SKM-1 (cell line): ENCODE measurements around the gene ILF3.

Source experiments
- DNase-seq: peaks from one replicate; lab custom pipeline; 2025; ENCODE audit not compliant: unreplicated experiment; lab: John Stamatoyannopoulos, UW

The ILF3 gene

GRCh38 chr19:10653732-10654609, at the start of gene ILF3:
ILF3 (plus strand) TSS chr19:10654346; CDS start chr19:10670606, 16,260 bp downstream.
- DNase-seq, result peak; percentile 99

GRCh38 chr19:10604460-10604980, 49.6 kb upstream of the ILF3 start:
- DNase-seq, result no peak

GRCh38 chr19:10611907-10612306, 42.2 kb upstream of the ILF3 start:
- no peak for DNase-seq

- no peak for DNase-seq
Observed at GRCh38 chr19:10612499-10613119, 41.5 kb upstream of the ILF3 start.

GRCh38 chr19:10615429-10616023, 38.6 kb upstream of the ILF3 start:
- no peak for DNase-seq

GRCh38 chr19:10617409-10618121, 36.6 kb upstream of the ILF3 start:
- no peak for DNase-seq

GRCh38 chr19:10618846-10619245, 35.3 kb upstream of the ILF3 start:
- no peak for DNase-seq

GRCh38 chr19:10620786-10621185, 33.4 kb upstream of the ILF3 start:
- DNase-seq, result no peak

- DNase-seq, result no peak
Observed at GRCh38 chr19:10621966-10622365, 32.2 kb upstream of the ILF3 start.

- no peak for DNase-seq
Observed at GRCh38 chr19:10624585-10624984, 29.6 kb upstream of the ILF3 start.

GRCh38 chr19:10625003-10625761, 29.0 kb upstream of the ILF3 start, which contains the start of gene SLC44A2:
SLC44A2 (plus strand) TSS chr19:10625553; CDS start chr19:10625634, 81 bp downstream.
- DNase-seq, result no peak

- no peak for DNase-seq
Observed at GRCh38 chr19:10625762-10626138, 28.4 kb upstream of the ILF3 start.

- no peak for DNase-seq
Observed at GRCh38 chr19:10631874-10632273, 22.3 kb upstream of the ILF3 start.

- no peak for DNase-seq
Observed at GRCh38 chr19:10634430-10634829, 19.7 kb upstream of the ILF3 start.

- DNase-seq, result no peak
Observed at GRCh38 chr19:10634963-10635362, 19.2 kb upstream of the ILF3 start.

- DNase-seq, result no peak
Observed at GRCh38 chr19:10636304-10636972, 17.7 kb upstream of the ILF3 start.

GRCh38 chr19:10637894-10638293, 16.3 kb upstream of the ILF3 start:
- no peak for DNase-seq

- peak; percentile 62 for DNase-seq
Observed at GRCh38 chr19:10639836-10640235, 14.3 kb upstream of the ILF3 start.

- no peak for DNase-seq
Observed at GRCh38 chr19:10640361-10640760, 13.8 kb upstream of the ILF3 start.

- DNase-seq, result no peak
Observed at GRCh38 chr19:10641248-10641647, 12.9 kb upstream of the ILF3 start.
